Duodenal mucosa (tissue), 2 donors: Measurements from ENCODE around the gene ROPN1L.

ENCODE experiments used
- H3K27ac ChIP-seq: one replicate; pipeline ENCODE4 v1.7.0; 2013; ENCODE audit warnings: low read depth, low read length
- H3K27me3 ChIP-seq, 2 donors: one replicate each; pipeline ENCODE4 v1.7.0; 2013; ENCODE audit warnings: low read length in 2 of 2, control low read depth in 1 of 2; ENCODE audit not compliant: insufficient read depth in 2 of 2, control insufficient read depth in 1 of 2
- H3K36me3 ChIP-seq, 2 donors: one replicate each; pipeline ENCODE4 v1.7.0; 2013; ENCODE audit warnings: low read length in 2 of 2, control low read depth in 1 of 2; ENCODE audit not compliant: insufficient read depth in 2 of 2, control insufficient read depth in 1 of 2
- H3K4me1 ChIP-seq, 2 donors: one replicate each; pipeline ENCODE4 v1.7.0; 2013; ENCODE audit warnings: low read length in 2 of 2, control low read depth in 1 of 2; ENCODE audit not compliant: insufficient read depth in 2 of 2, control insufficient read depth in 1 of 2
- H3K4me3 ChIP-seq, 2 donors: one replicate each; pipeline ENCODE4 v1.7.0; 2013; ENCODE audit warnings: low read length in 2 of 2, low read depth in 1 of 2
- H3K9ac ChIP-seq, 2 donors: one replicate each; pipeline ENCODE4 v1.7.0; 2013; ENCODE audit warnings: low read length in 2 of 2, low read depth in 1 of 2
- H3K9me3 ChIP-seq, 2 donors: one replicate each; pipeline ENCODE4 v1.7.0; 2013; ENCODE audit warnings: low read length in 2 of 2, control low read depth in 1 of 2; ENCODE audit not compliant: control insufficient read depth in 1 of 2

Gene ROPN1L

GRCh38 chr5:10456583-10457420 lies 15.1 kb downstream of the ROPN1L start:
- Histone ChIP-seq H3K36me3 (no peaks in the 10 kb centered on the region), H3K27ac (no peak overlapping the region), H3K4me3 (no peak overlapping the region), H3K27me3 (no peaks in the 10 kb centered on the region), H3K9me3 (no peaks in the 10 kb centered on the region), H3K4me1 (peaks cover 4 to 12% of the 10 kb centered on the region in 2 donors), H3K9ac (no peak overlapping the region)

GRCh38 chr5:10457682-10458574 lies 16.2 kb downstream of the ROPN1L start:
- no peaks in the 10 kb centered on the region for H3K27me3 ChIP-seq
- no peak overlapping the region for H3K27ac ChIP-seq
- H3K36me3 ChIP-seq = no peaks in the 10 kb centered on the region
- peaks cover 9 to 17% of the 10 kb centered on the region in 2 donors for H3K4me1 ChIP-seq
- H3K9ac ChIP-seq = no peak overlapping the region
- no peak overlapping the region for H3K4me3 ChIP-seq
- H3K9me3 ChIP-seq = no peaks in the 10 kb centered on the region

DNA sequence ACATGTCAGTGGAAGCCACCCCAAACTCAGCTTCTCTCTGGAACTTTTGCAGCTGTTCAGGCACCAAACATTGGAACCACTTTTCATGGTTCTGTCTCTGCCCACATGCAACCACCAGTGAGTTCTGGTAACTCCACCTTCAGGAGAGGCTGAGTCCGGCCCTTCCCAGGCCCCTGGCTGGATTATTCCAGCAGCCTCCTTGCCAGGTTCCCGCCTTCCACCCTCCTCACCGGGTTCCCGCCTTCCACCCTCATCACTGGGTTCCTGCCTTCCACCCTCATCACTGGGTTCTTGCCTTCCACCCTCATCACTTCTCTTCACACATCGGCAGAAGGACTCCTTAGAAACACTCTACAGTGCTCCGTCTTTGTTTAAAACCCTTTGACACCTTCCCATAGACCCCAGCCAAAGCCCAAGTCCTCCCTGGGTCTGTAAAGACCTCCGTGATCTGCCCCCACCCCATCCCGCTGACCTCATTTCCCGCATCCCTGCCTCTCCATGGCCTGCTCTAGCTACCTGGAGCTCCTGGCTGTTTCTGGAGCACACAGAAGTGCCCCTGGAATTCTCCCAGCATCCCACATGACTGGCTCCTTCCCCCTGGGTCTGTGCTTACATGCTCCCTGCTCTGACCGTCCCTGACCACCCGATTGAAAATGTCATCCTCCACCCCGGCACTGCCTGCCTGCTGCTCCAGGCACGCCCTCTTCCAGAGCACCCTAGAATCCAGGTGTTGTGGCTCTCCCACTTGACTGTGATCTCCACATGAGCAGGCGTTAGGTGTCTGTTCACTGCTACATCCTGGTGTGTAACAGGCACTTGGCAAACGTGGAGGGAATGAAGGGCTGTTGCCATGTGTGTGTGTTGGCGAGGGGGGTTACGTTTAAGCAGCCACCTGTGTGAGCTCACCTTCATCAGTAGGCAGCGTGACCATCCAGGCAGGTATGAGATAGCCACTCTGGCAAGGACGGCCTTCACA lies 17.7 kb downstream of the ROPN1L start:
- Histone ChIP-seq H3K36me3 (no peaks in the 10 kb centered on the region), H3K9ac (no peak overlapping the region), H3K4me1 (peaks cover 9 to 17% of the 10 kb centered on the region in 2 donors), H3K27me3 (no peaks in the 10 kb centered on the region), H3K27ac (no peak overlapping the region), H3K9me3 (no peaks in the 10 kb centered on the region), H3K4me3 (no peak overlapping the region)

DNA sequence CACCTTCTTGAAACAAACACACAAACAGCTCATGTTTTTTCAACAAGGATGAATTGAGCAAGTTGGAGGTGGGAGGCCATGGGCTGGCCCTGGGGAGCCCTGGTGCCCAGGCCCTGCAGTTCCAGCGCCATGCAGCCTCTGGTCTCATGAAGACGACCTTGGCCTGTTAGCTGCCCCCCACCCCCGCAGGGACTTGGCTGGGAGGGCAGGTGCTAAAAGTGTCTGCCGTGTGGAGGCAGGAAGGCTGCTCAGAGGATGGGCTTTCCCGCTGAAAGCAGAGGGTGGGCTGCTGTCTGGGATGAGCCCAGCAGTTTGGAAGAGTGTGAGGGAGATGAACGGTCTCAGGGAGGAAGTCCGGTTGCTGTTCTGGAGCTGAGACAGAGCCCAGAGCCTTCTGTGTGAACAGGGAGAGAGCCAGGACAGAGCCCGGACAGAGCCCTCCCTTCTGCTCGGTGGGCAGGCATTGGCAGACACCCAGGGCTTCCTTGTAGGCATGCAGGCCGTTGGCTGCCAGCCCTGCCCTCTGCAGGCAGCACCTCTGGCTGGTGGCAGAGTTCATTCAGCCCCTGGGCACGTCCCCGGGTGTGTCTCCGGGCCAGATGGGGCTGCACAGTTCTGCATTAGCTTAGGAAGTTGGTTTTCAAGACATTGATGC lies 18.7 kb downstream of the ROPN1L start:
- Histone ChIP-seq H3K27me3 (no peaks in the 10 kb centered on the region), H3K36me3 (no peaks in the 10 kb centered on the region), H3K9ac (no peak overlapping the region), H3K9me3 (no peaks in the 10 kb centered on the region), H3K27ac (no peak overlapping the region), H3K4me1 (peaks cover 9 to 17% of the 10 kb centered on the region in 2 donors), H3K4me3 (no peak overlapping the region)

GRCh38 chr5:10461041-10461440 lies 19.4 kb downstream of the ROPN1L start:
- no peak overlapping the region for H3K27ac ChIP-seq
- H3K9ac ChIP-seq = no peak overlapping the region
- H3K9me3 ChIP-seq = no peaks in the 10 kb centered on the region
- no peak overlapping the region for H3K4me3 ChIP-seq
- H3K27me3 ChIP-seq = no peaks in the 10 kb centered on the region
- H3K4me1 ChIP-seq = peaks cover 9 to 17% of the 10 kb centered on the region in 2 donors
- H3K36me3 ChIP-seq = no peaks in the 10 kb centered on the region

GRCh38 chr5:10461904-10462555 lies 20.4 kb downstream of the ROPN1L start:
- no peaks in the 10 kb centered on the region for H3K27me3 ChIP-seq

GRCh38 chr5:10463566-10463965 lies 21.9 kb downstream of the ROPN1L start:
- Histone ChIP-seq H3K27ac (no peak overlapping the region), H3K36me3 (no peaks in the 10 kb centered on the region), H3K9ac (no peak overlapping the region), H3K9me3 (no peaks in the 10 kb centered on the region), H3K4me1 (peaks cover 9 to 13% of the 10 kb centered on the region in 2 donors), H3K27me3 (no peaks in the 10 kb centered on the region), H3K4me3 (no peak overlapping the region)

More at GRCh38 chr5:10461904-10462555, 20.4 kb downstream of the ROPN1L start:
- H3K4me3 ChIP-seq = no peak overlapping the region
- peaks cover 9 to 13% of the 10 kb centered on the region in 2 donors for H3K4me1 ChIP-seq
- no peak overlapping the region for H3K27ac ChIP-seq
- H3K9me3 ChIP-seq = no peaks in the 10 kb centered on the region
- H3K9ac ChIP-seq = no peak overlapping the region
- H3K36me3 ChIP-seq = no peaks in the 10 kb centered on the region

- Histone ChIP-seq H3K4me3 (no peak overlapping the region), H3K9me3 (no peaks in the 10 kb centered on the region), H3K9ac (no peak overlapping the region), H3K27ac (no peak overlapping the region), H3K4me1 (peaks cover 9 to 13% of the 10 kb centered on the region in 2 donors), H3K36me3 (no peaks in the 10 kb centered on the region), H3K27me3 (no peaks in the 10 kb centered on the region)
These were observed 22.5 kb downstream of the ROPN1L start for GRCh38 chr5:10464173-10464572.

- no peak overlapping the region for H3K27ac ChIP-seq
- no peaks in the 10 kb centered on the region for H3K36me3 ChIP-seq
- peaks cover 9 to 13% of the 10 kb centered on the region in 2 donors for H3K4me1 ChIP-seq
- no peak overlapping the region for H3K4me3 ChIP-seq
- H3K27me3 ChIP-seq = no peaks in the 10 kb centered on the region
- H3K9ac ChIP-seq = no peak overlapping the region
- H3K9me3 ChIP-seq = no peaks in the 10 kb centered on the region
These were observed 24.0 kb downstream of the ROPN1L start for GRCh38 chr5:10465726-10466125.
